GM18870 (cell line): Measurements from ENCODE around the gene MDM2.

Source experiments
- ATAC-seq: cut with Tn5 transposase; IDR thresholded peaks from one replicate; pipeline ENCODE4 v1.9.1; 2021; ENCODE audit warnings: moderate library complexity; ENCODE audit not compliant: unreplicated experiment

MDM2 gene

GRCh38 chr12:68896881-68897540 is 89.0 kb downstream of the MDM2 start:
- no peak for ATAC-seq

GRCh38 chr12:68899251-68899771 is 91.3 kb downstream of the MDM2 start:
- no peak for ATAC-seq

- no peak for ATAC-seq
These were observed 92.3 kb downstream of the MDM2 start for GRCh38 chr12:68900241-68900640.
